ENCODE results near the gene MKLN1. TPM values are rescaled to one million over a fixed set of nuclear protein-coding genes. Genes with fewer than 3 reads are reported as not detected.

The MKLN1 gene
- total RNA-seq (2016; rRNA removed; fragmentation: Illumina TruSeq; extraction: Trizol) (43.5 and 75.4 TPM in 2 replicates), polyA plus RNA-seq (2011; rRNA removed) (32.3 and 33.6 TPM in 2 replicates), polyA minus RNA-seq (2011; rRNA and poly(A)+ RNA removed; ENCODE audit: low replicate concordance) (115 and 131 TPM in 2 replicates), Bru-seq, nascent RNA (percentile 84 among the genes with signal in this experiment), BruChase-seq, experiment 1, labeled RNA remaining after a 6-hour chase (percentile 84 among the genes with signal in this experiment), BruChase-seq, experiment 2, labeled RNA remaining after a 2-hour chase (percentile 88 among the genes with signal in this experiment)
- 196 and 227 TPM in 2 replicates for total RNA-seq (2016; cell fraction: cytosol; rRNA removed; fragmentation: Illumina TruSeq; extraction: Trizol; ENCODE audit: low read depth)
- total RNA-seq (2016; cell fraction: insoluble cytoplasmic fraction; rRNA removed; fragmentation: Illumina TruSeq; extraction: Trizol), result 44.4 and 68.0 TPM in 2 replicates
- total RNA-seq (2016; cell fraction: membrane; rRNA removed; fragmentation: Illumina TruSeq; extraction: Trizol), result 54.9 and 65.8 TPM in 2 replicates
- 58.0 and 68.3 TPM in 2 replicates for total RNA-seq (2016; cell fraction: nucleus; rRNA removed; fragmentation: Illumina TruSeq; extraction: Trizol)
- 14.1 and 18.4 TPM in 2 replicates for polyA plus RNA-seq (2011; cell fraction: cytosol; rRNA removed)
- polyA plus RNA-seq (2011; cell fraction: nucleus; rRNA removed), result 25.8 and 30.7 TPM in 2 replicates
- polyA plus RNA-seq (2012), result 21.2 and 22.6 TPM in 2 replicates
- 3.1 and 4.1 TPM in 2 replicates for polyA plus RNA-seq (2016; cell fraction: cytosol; fragmentation: Illumina TruSeq; extraction: Trizol; ENCODE audit: low read depth)
- 37.1 and 39.7 TPM in 2 replicates for polyA plus RNA-seq (2016; cell fraction: insoluble cytoplasmic fraction; fragmentation: Illumina TruSeq; extraction: Trizol; ENCODE audit: low read depth)
- 7.0 and 7.1 TPM in 2 replicates for polyA plus RNA-seq (2016; cell fraction: membrane; fragmentation: Illumina TruSeq; extraction: Trizol; ENCODE audit: low read depth)
- 28.0 and 32.6 TPM in 2 replicates for polyA plus RNA-seq (2016; cell fraction: nucleus; fragmentation: Illumina TruSeq; extraction: Trizol; ENCODE audit: insufficient read depth, low read depth)
- 49.2 and 66.9 TPM in 2 replicates for polyA minus RNA-seq (2011; cell fraction: cytosol; rRNA and poly(A)+ RNA removed)
- polyA minus RNA-seq (2011; cell fraction: nucleus; rRNA and poly(A)+ RNA removed), result 192 and 216 TPM in 2 replicates
- long read RNA-seq, experiment 1, full-length matches to known transcripts, result 17 of 25 reads
- long read RNA-seq, experiment 1, partial matches to known transcripts, result 3 of 25 reads
- long read RNA-seq, experiment 1, other reads (novel, unspliced or antisense), result 5 of 25 reads
- long read RNA-seq, experiment 2, full-length matches to known transcripts, result 34 of 100 reads
- long read RNA-seq, experiment 2, partial matches to known transcripts, result 17 of 100 reads
- long read RNA-seq, experiment 2, other reads (novel, unspliced or antisense), result 49 of 100 reads

- intact Hi-C loops (cut with micrococcal nuclease; ENCODE audit: unreplicated experiment) (loop anchor here (2.0 to 5.0 kb wide), 2 partner anchors 217 to 260 kb away; no protein-coding TSS in a partner anchor), in situ Hi-C loops (cut with HindIII; ENCODE audit: extremely low pct_ligation_motif_present, low pct_unique_long_range_greater_than_20kb) (no loop called here)
- H3K4me3 ChIP-seq (replicated peaks in 1 of 3; ENCODE audit: insufficient read depth in 1 of 3, low read depth in 2 of 3, low read length in 3 of 3), result peak within 1 kb of the TSS; percentile 92 to 100 (median 99)
- no peaks in the 10 kb centered on the region for H3K36me3 ChIP-seq (replicated peaks in 1 of 2; ENCODE audit: control insufficient read depth in 1 of 2, insufficient read depth in 2 of 2, low read length in 2 of 2)
- peaks cover 62% of the 10 kb centered on the region for H3K4me1 ChIP-seq (ENCODE audit: insufficient read depth, low read length)
- ChIA-PET CTCF (ENCODE audit: low intra/inter-chr PET ratio, low total read pairs) (no interaction called here), POLR2A (interaction anchor here (0.9 to 1.2 kb wide), 6 partner anchors 9 to 270 kb away, joined by 3 to 5 read pairs (median 3); no protein-coding TSS in a partner anchor)
- no TSS peak for BruUV-seq (replicated peaks)
- H3K79me2 ChIP-seq (ENCODE audit: insufficient read depth, low read length), result peaks cover 54% of the 10 kb centered on the region
- H3K9ac ChIP-seq (ENCODE audit: insufficient read depth, low read depth, low read length), result peak within 1 kb of the TSS; percentile 100
- FAIRE-seq (no peak), ATAC-seq (peak; percentile 95), DNase-seq (ENCODE audit: low spot score) (peak; percentile 68)
- H4K20me1 ChIP-seq (ENCODE audit: insufficient read depth, low read length), result peaks cover 40% of the 10 kb centered on the region
- H3K27ac ChIP-seq (ENCODE audit: extremely low read length, insufficient read depth, low read length), result peak within 1 kb of the TSS; percentile 98
- H3K9me3 ChIP-seq (ENCODE audit: low read length), result no peaks in the 10 kb centered on the region
- H3K4me2 ChIP-seq (ENCODE audit: low read depth, low read length), result peak within 1 kb of the TSS; percentile 96
- H3K27me3 ChIP-seq (ENCODE audit: control insufficient read depth in 1 of 2, insufficient read depth in 2 of 2, low read length in 2 of 2), result no peaks in the 10 kb centered on the region; a peak in 1 of 5 replicates
- H2AFZ ChIP-seq (ENCODE audit: low read length), result peak within 1 kb of the TSS; percentile 89
- 2% methylated on average over 22 of the region's 69 CpGs for WGBS (ENCODE audit: low lambda C conversion rate)
- TF ChIP-seq ZUFSP (CRISPR knock-in tag; IDR thresholded peaks at IDR 0.05; ENCODE audit: borderline replicate concordance), result no peak
- peak; percentile 58 for TF ChIP-seq KAT8 (CRISPR knock-in tag; IDR thresholded peaks at IDR 0.05)
- TF ChIP-seq ZSCAN20 (CRISPR knock-in tag; IDR thresholded peaks at IDR 0.05; ENCODE audit: borderline replicate concordance), result no peak
- TF ChIP-seq KMT2B (CRISPR knock-in tag; IDR thresholded peaks at IDR 0.05), result peak; percentile 78
- peak; percentile 48; the same call in 1 of the 2 replicates for TF ChIP-seq YEATS2 (CRISPR knock-in tag; IDR thresholded peaks at IDR 0.05; ENCODE audit: borderline replicate concordance)
- peak; percentile 71; the same call in 1 of the 2 replicates for TF ChIP-seq ZNF775 (CRISPR knock-in tag; IDR thresholded peaks at IDR 0.05; ENCODE audit: borderline replicate concordance)
- 0 out of 2 replicates have a peak, but pooled peaks have one; percentile 51 for TF ChIP-seq ZNF230 (CRISPR knock-in tag; IDR thresholded peaks at IDR 0.05)
- no peak for TF ChIP-seq TAF15 (IDR thresholded peaks at IDR 0.05; ENCODE audit: low read depth, low read length, poor library complexity, severe bottlenecking)
- TF ChIP-seq ZNF570 (CRISPR knock-in tag; IDR thresholded peaks at IDR 0.05; ENCODE audit: borderline replicate concordance), result no peak
- peak; percentile 82 for TF ChIP-seq NRL (CRISPR knock-in tag; IDR thresholded peaks at IDR 0.05; ENCODE audit: borderline replicate concordance)
- TF ChIP-seq ZNF749 (CRISPR knock-in tag; IDR thresholded peaks at IDR 0.05; ENCODE audit: borderline replicate concordance), result peak; percentile 63; the same call in 1 of the 2 replicates
- no peak for TF ChIP-seq U2AF2 (IDR thresholded peaks at IDR 0.05; ENCODE audit: low read depth, low read length)
- peak; percentile 53; the same call in 1 of the 2 replicates for TF ChIP-seq ARID2 (CRISPR knock-in tag; IDR thresholded peaks at IDR 0.05; ENCODE audit: borderline replicate concordance)
- no peak for TF ChIP-seq KDM1A (CRISPR knock-in tag; IDR thresholded peaks at IDR 0.05)
- peak; percentile 76; the same call in 1 of the 2 replicates for TF ChIP-seq ELF4 (CRISPR knock-in tag; IDR thresholded peaks at IDR 0.05; ENCODE audit: borderline replicate concordance)
- peak; percentile 85 for TF ChIP-seq BRD4 (CRISPR knock-in tag; IDR thresholded peaks at IDR 0.05)
Observed at GRCh38 chr7:131327626-131328376, at the start of gene MKLN1. Gene MKLN1, plus strand, starts transcription at chr7:131327876. Its CDS starts 24 bp downstream, at chr7:131327900.

All from HepG2 (cell line).